K562 (cell line): Measurements from ENCODE around the gene ACAP2. TPM values are rescaled to one million over a fixed set of nuclear protein-coding genes. Genes with fewer than 3 reads are reported as not detected.

Experiments
- ARID3B ChIP-seq: fragments of 250-450 bp; sonication (Bioruptor Pico); IDR thresholded peaks from 2 replicates; pipeline ENCODE4 v1.4.0; 2020; ENCODE audit warnings: borderline replicate concordance
- ARNT ChIP-seq, 2 experiments: fragments of 450-650 bp; IDR thresholded peaks; 2 replicates each; pipeline ENCODE4 v1.6.1; 2016; ENCODE audit warnings: mild to moderate bottlenecking in 1 of 2
- BACH1 ChIP-seq: fragments of 200-800 bp; sonication (Bioruptor generic); IDR thresholded peaks from 2 replicates; pipeline ENCODE4 v1.6.1; 2016; ENCODE audit warnings: missing genetic modification characterization, missing compliant biosample characterization
- BRF1 ChIP-seq: IDR thresholded peaks from 3 replicates; pipeline ENCODE4 v1.6.1; 2011; ENCODE audit warnings: borderline replicate concordance, mild to moderate bottlenecking; ENCODE audit not compliant: insufficient read length; ENCODE audit errors: extremely low read depth
- CHD2 ChIP-seq: IDR thresholded peaks from 2 replicates; pipeline ENCODE4 v1.6.1; 2011; ENCODE audit warnings: low read depth, low read length
- FIP1L1 ChIP-seq: fragments of 200-400 bp; formaldehyde crosslinking; IDR thresholded peaks from 2 replicates; pipeline ENCODE4 v1.6.1; 2018; ENCODE audit warnings: mild to moderate bottlenecking, low read depth, low read length; ENCODE audit not compliant: poor library complexity, severe bottlenecking
- FOS ChIP-seq: IDR thresholded peaks from 3 replicates; pipeline ENCODE4 v1.6.1; 2011; ENCODE audit not compliant: insufficient read length; ENCODE audit errors: extremely low read depth
- FOXA3 ChIP-seq, 2 experiments: fragments of 450-650 bp in 1 of 2; sonication (generic) in 1 of 2; formaldehyde crosslinking; IDR thresholded peaks in 1 of 2; conservative IDR thresholded peaks in 1 of 2; 2 replicates each; pipeline versions ENCODE4 v1.4.0 to v1.8.0; 2020 to 2022; ENCODE audit warnings: mild to moderate bottlenecking in 2 of 2, missing genetic modification reagents in 1 of 2
- HNRNPL ChIP-seq: fragments of 200-400 bp; formaldehyde crosslinking; IDR thresholded peaks from 2 replicates; pipeline ENCODE4 v1.6.1; 2017; ENCODE audit warnings: low read depth, mild to moderate bottlenecking, low read length
- MAFG ChIP-seq: fragments of 450-650 bp; conservative IDR thresholded peaks from 2 replicates; pipeline ENCODE4 v1.6.1; 2016; ENCODE audit warnings: missing genetic modification characterization, missing compliant biosample characterization
- MAFK ChIP-seq: IDR thresholded peaks from 2 replicates; pipeline ENCODE4 v1.6.1; 2011; ENCODE audit warnings: low read length, improper control_type of control experiment
- MXD1 ChIP-seq: fragments of 250-450 bp; sonication (Bioruptor Pico); IDR thresholded peaks from 2 replicates; pipeline ENCODE4 v1.8.0; 2021; ENCODE audit warnings: borderline replicate concordance, mild to moderate bottlenecking, moderate library complexity; ENCODE audit not compliant: poor library complexity, severe bottlenecking
- NFIC ChIP-seq: fragments of 450-650 bp; IDR thresholded peaks from 2 replicates; pipeline ENCODE4 v1.6.1; 2017; ENCODE audit warnings: mild to moderate bottlenecking, inconsistent platforms
- NFYB ChIP-seq: IDR thresholded peaks from 2 replicates; pipeline ENCODE4 v1.6.1; 2011; ENCODE audit warnings: mild to moderate bottlenecking, moderate library complexity; ENCODE audit not compliant: insufficient read length; ENCODE audit errors: extremely low read depth
- SMAD2 ChIP-seq: fragments of 150-350 bp; IDR thresholded peaks from 2 replicates; pipeline ENCODE4 v1.6.1; 2014; ENCODE audit warnings: low read depth, mild to moderate bottlenecking, low read length
- SPI1 ChIP-seq: IDR thresholded peaks from 2 replicates; pipeline ENCODE4 v1.6.1; 2011; ENCODE audit warnings: low read depth, low read length, control low read depth, borderline replicate concordance
- SRSF1 ChIP-seq: fragments of 200-400 bp; formaldehyde crosslinking; IDR thresholded peaks from 2 replicates; pipeline ENCODE4 v1.6.1; 2017; ENCODE audit warnings: mild to moderate bottlenecking, low read depth, low read length, moderate library complexity
- SRSF3 ChIP-seq: fragments of 200-400 bp; formaldehyde crosslinking; IDR thresholded peaks from 2 replicates; pipeline ENCODE4 v1.6.1; 2016; ENCODE audit warnings: mild to moderate bottlenecking, low read length, moderate library complexity; ENCODE audit not compliant: insufficient read depth
- STAT6 ChIP-seq: sonication (generic); formaldehyde crosslinking; IDR thresholded peaks from 2 replicates; pipeline ENCODE4 v1.8.1; 2023; ENCODE audit warnings: mild to moderate bottlenecking, missing genetic modification reagents
- ZBTB34 ChIP-seq: fragments of 250-450 bp; sonication (Bioruptor Pico); IDR thresholded peaks from 2 replicates; pipeline ENCODE4 v1.8.0; 2021; ENCODE audit warnings: mild to moderate bottlenecking, moderate library complexity
- ZNF140 ChIP-seq: fragments of 250-450 bp; sonication (Bioruptor Pico); IDR thresholded peaks from 2 replicates; pipeline ENCODE4 v1.8.0; 2021; ENCODE audit warnings: moderate library complexity, mild to moderate bottlenecking, inconsistent platforms
- ZNF197 ChIP-seq: fragments of 200-800 bp; sonication (Bioruptor generic); IDR thresholded peaks from 2 replicates; pipeline ENCODE4 v1.6.1; 2016; ENCODE audit warnings: low read depth, missing genetic modification characterization, missing compliant biosample characterization
- ZNF324 ChIP-seq: fragments of 250-450 bp; sonication (Bioruptor Pico); IDR thresholded peaks from 2 replicates; pipeline ENCODE4 v1.4.0; 2020; ENCODE audit warnings: mild to moderate bottlenecking
- ZNF354B ChIP-seq: fragments of 250-450 bp; sonication (Bioruptor Pico); IDR thresholded peaks from 2 replicates; pipeline ENCODE4 v1.4.0; 2020
- polyA plus RNA-seq, 8 experiments: library from polyadenylated mRNA; depleted of rRNA in 4 of 8; stranded (reverse) in 5 of 8; unstranded in 3 of 8; fragments of >200 nt; fragmentation: Nextera tagmentation in 2 of 8; fragmentation: Illumina TruSeq in 1 of 8; extraction: Ambion mirVana in 2 of 8; extraction: Trizol in 1 of 8; gene quantifications; 2 replicates each; pipeline versions ENCODE4 v1.2.1 to v1.2.3, GENCODE V29; 2011 to 2014; ENCODE audit warnings: inconsistent platforms in 1 of 8, missing spikeins in 1 of 8
- total RNA-seq, 7 experiments: library from RNA; depleted of rRNA in 6 of 7; stranded (reverse); fragments of >200 nt in 6 of 7; fragmentation: Illumina TruSeq in 2 of 7; extraction: Trizol in 2 of 7; gene quantifications; 2 replicates each; pipeline versions ENCODE4 v1.2.1 to v1.2.3, GENCODE V29; 2011 to 2021; ENCODE audit warnings: low replicate concordance in 1 of 7

ACAP2 gene
- total and polyA plus RNA-seq, 9 of the 15 experiments (the other 6 are each of a cell fraction or from before 2014, with no cell fraction given) = 10.6 to 52.7 (median 34.4) TPM

- TF ChIP-seq ZNF140 (CRISPR knock-in tag) (no peak), BACH1 (tag) (no peak), CHD2 (no peak), SMAD2 (no peak), MAFG (tag) (no peak), ARNT (IDR thresholded peaks at IDR 0.05) (0 out of 4 replicates have a peak, but pooled peaks of 1 of the 2 experiments have one; percentile 28), FOS (no peak), MXD1 (no peak), HNRNPL (no peak), MAFK (no peak), NFYB (no peak), NFIC (peak; percentile 87), SPI1 (no peak), SRSF3 (no peak), FIP1L1 (no peak), ZNF324 (CRISPR knock-in tag) (no peak), ARID3B (no peak), BRF1 (no peak), ZNF354B (no peak), FOXA3 (CRISPR knock-in tag; conservative IDR thresholded peaks at IDR 0.05 in 1 of 2, IDR thresholded peaks at IDR 0.05 in 1 of 2) (no peak), SRSF1 (no peak), ZNF197 (CRISPR knock-in tag) (no peak), STAT6 (CRISPR knock-in tag) (no peak), ZBTB34 (CRISPR knock-in tag) (no peak)
Measured at GRCh38 chr3:195460091-195460713, 17.4 kb upstream of the ACAP2 start (continued).
